Mesangial cell (primary cell): ENCODE data around the gene ASB10. TPM values are rescaled to one million over a fixed set of nuclear protein-coding genes. Genes with fewer than 3 reads are reported as not detected.

ENCODE experiments used
- total RNA-seq: library from RNA; depleted of rRNA; stranded (reverse); fragments of >200 nt; gene quantifications from 2 replicates; pipeline ENCODE4 v1.2.3, GENCODE V29; 2015

Gene ASB10
- not detected in 2 replicates for total RNA-seq

GRCh38 chr7:151186640-151187408 is at the start of gene ASB10:
ASB10 (minus strand) TSS chr7:151187250; CDS start chr7:151187130, 120 bp downstream.

GRCh38 chr7:151232091-151232916 is 45.3 kb upstream of the ASB10 start, which contains the start of gene CHPF2:
CHPF2 (plus strand) TSS chr7:151232483; CDS start chr7:151234012, 1,529 bp downstream.

GRCh38 chr7:151226875-151227782 is 40.1 kb upstream of the ASB10 start, which contains the start of gene ABCF2:
ABCF2 (minus strand) TSS chr7:151227205; CDS start chr7:151226458, 747 bp downstream.

GRCh38 chr7:151210087-151210854 is 23.2 kb upstream of the ASB10 start, which contains the start of gene H2BK1:
H2BK1 (minus strand) TSS chr7:151210488; CDS start chr7:151210318, 170 bp downstream.

GRCh38 chr7:151167197-151167961 is 19.7 kb downstream of the ASB10 start, which contains the start of gene GBX1:
GBX1 (minus strand) TSS chr7:151167694; CDS start chr7:151167548, 146 bp downstream.

Other genes starting within 250 kb of the ASB10 start
- gene KCNH2, start 208.9 kb downstream of the ASB10 start, total RNA-seq, result 1.4 and 2.3 TPM in 2 replicates
- gene NOS3, start 196.2 kb downstream of the ASB10 start, total RNA-seq, result 2.0 and 4.3 TPM in 2 replicates
- under 0.01 and 0.33 TPM in 2 replicates for gene ATG9B, start 162.8 kb downstream of the ASB10 start, total RNA-seq
- gene ABCB8, start 158.8 kb downstream of the ASB10 start, total RNA-seq, result 35.2 and 52.0 TPM in 2 replicates
- gene ASIC3, start 138.7 kb downstream of the ASB10 start, total RNA-seq, result 0.38 TPM in 1 of 2 replicates, not detected in the other
- 23.0 and 33.3 TPM in 2 replicates for gene CDK5, start 129.4 kb downstream of the ASB10 start, total RNA-seq
- gene SLC4A2, start 127.7 kb downstream of the ASB10 start, total RNA-seq, result 177 and 233 TPM in 2 replicates
- 77.7 and 91.1 TPM in 2 replicates for gene FASTK, start 106.4 kb downstream of the ASB10 start, total RNA-seq
- gene TMUB1, start 103.8 kb downstream of the ASB10 start, total RNA-seq, result 78.5 and 88.0 TPM in 2 replicates
- gene AGAP3, start 100.8 kb downstream of the ASB10 start, total RNA-seq, result 59.5 and 69.5 TPM in 2 replicates
- not detected in 2 replicates for gene GBX1, start 19.6 kb downstream of the ASB10 start, total RNA-seq
- not detected in 2 replicates for gene H2BK1, start 23.2 kb upstream of the ASB10 start, total RNA-seq
- gene ABCF2, start 40.0 kb upstream of the ASB10 start, total RNA-seq, result 39.0 and 55.7 TPM in 2 replicates
- 66.8 and 80.9 TPM in 2 replicates for gene CHPF2, start 45.2 kb upstream of the ASB10 start, total RNA-seq
- gene SMARCD3, start 61.4 kb upstream of the ASB10 start, total RNA-seq, result 11.1 and 51.8 TPM in 2 replicates
- gene NUB1, start 154.6 kb upstream of the ASB10 start, total RNA-seq, result 23.6 and 27.2 TPM in 2 replicates
- 0.33 and 43.2 TPM in 2 replicates for gene WDR86, start 222.8 kb upstream of the ASB10 start, total RNA-seq